Upper lobe of left lung (tissue), 4 donors: ENCODE results near the gene TLE4.

Experiments
- CTCF ChIP-seq, 6 experiments: fragments of 450-650 bp in 4 of 6; fragments of 200-600 bp in 2 of 6; sonication (generic) in 2 of 6; IDR thresholded peaks; one replicate each; pipeline ENCODE4 v1.5.1; 2016 to 2019; ENCODE audit warnings: antibody characterized with exemption in 6 of 6
- POLR2A ChIP-seq, 4 donors: fragments of 450-650 bp; IDR thresholded peaks; one replicate each; pipeline ENCODE4 v1.5.1; 2016 to 2017; ENCODE audit warnings: antibody characterized with exemption in 4 of 4, mild to moderate bottlenecking in 2 of 4
- POLR2AphosphoS5 ChIP-seq, 2 donors: sonication (generic); formaldehyde crosslinking; IDR thresholded peaks; one replicate each; pipeline ENCODE4 v1.5.1; 2017; ENCODE audit warnings: antibody characterized with exemption in 2 of 2

GRCh38 chr9:79731171-79731890 is 159.6 kb downstream of the TLE4 start:
- TF ChIP-seq POLR2A (IDR thresholded peaks at IDR 0.05) (no peak), CTCF (IDR thresholded peaks at IDR 0.05) (no peak), POLR2AphosphoS5 (IDR thresholded peaks at IDR 0.05) (no peak)
